ENCODE results near the gene ST8SIA5. TPM values are rescaled to one million over a fixed set of nuclear protein-coding genes. Genes with fewer than 3 reads are reported as not detected.
A peak's percentile ranks its signal among the peaks of the same experiment; 100 is the strongest.

Gene ST8SIA5
- total RNA-seq, 1 donor from 2014 or later: 0.79 TPM

DNA sequence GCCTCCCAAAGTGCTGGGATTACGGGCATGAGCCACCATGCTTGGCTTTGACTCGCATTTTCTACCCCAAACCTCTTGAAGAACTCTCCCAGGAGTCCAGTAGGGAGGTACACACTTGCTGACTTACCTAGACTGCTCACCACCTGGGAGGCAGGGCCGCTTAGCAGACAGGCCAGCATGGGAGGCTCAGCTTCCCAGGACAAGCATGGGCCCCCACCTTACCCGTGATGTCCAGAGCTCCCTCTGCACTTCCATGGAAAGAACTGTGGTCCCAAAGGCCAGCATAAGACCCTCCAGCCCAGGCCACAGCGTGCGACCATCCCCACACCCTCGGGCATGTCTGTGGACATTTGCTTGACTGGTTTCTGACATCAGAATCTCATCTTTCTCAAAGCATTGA lies 36.8 kb downstream of the ST8SIA5 start:
- Mint-ChIP-seq H3K9me3 (no peaks in the 10 kb centered on the region), H3K4me3 (no peak overlapping the region), H3K36me3 (ENCODE audit: low read depth) (no peaks in the 10 kb centered on the region), H3K27ac (ENCODE audit: unreplicated experiment) (no peak overlapping the region), H3K4me1 (peaks cover 8% of the 10 kb centered on the region), H3K27me3 (ENCODE audit: low read depth) (peaks cover 5% of the 10 kb centered on the region)
- TF ChIP-seq CTCF (conservative IDR thresholded peaks at IDR 0.05): no peak
- DNase-seq (ENCODE audit: low read depth, low spot score): no peak

DNA sequence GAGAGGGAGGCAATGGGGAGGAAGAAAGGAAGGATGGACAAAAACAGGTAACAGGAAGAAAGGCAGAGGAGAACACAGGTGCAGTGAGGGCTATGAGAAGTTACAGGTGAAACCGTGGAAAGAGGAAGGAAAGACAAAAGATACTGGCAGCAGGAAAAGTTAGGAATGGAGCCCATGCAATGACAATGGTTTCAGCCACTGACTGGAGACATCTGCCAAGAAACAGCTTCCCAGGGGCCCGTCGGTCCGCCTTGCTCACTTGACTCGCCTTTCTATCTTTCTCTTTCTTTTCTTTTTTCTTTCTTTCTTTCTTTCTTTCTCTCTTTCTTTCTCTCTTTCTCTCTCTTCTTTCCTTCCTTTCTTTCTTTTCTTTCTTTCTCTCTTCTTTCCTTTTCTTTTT lies 37.5 kb downstream of the ST8SIA5 start:
- Mint-ChIP-seq H3K27me3 (ENCODE audit: low read depth) (peaks cover 6% of the 10 kb centered on the region), H3K36me3 (ENCODE audit: low read depth) (no peaks in the 10 kb centered on the region), H3K4me3 (no peak overlapping the region), H3K9me3 (no peaks in the 10 kb centered on the region), H3K27ac (ENCODE audit: unreplicated experiment) (no peak overlapping the region), H3K4me1 (peaks cover 8% of the 10 kb centered on the region)
- no peak for DNase-seq (ENCODE audit: low read depth, low spot score)
- TF ChIP-seq CTCF (conservative IDR thresholded peaks at IDR 0.05): no peak

GRCh38 chr18:46718501-46719341 lies 38.1 kb downstream of the ST8SIA5 start:
- Mint-ChIP-seq H3K9me3 (no peaks in the 10 kb centered on the region), H3K36me3 (ENCODE audit: low read depth) (no peaks in the 10 kb centered on the region), H3K4me1 (peaks cover 8% of the 10 kb centered on the region)

GRCh38 chr18:46716827-46717226 lies 40.0 kb downstream of the ST8SIA5 start:
- Mint-ChIP-seq H3K4me3 (no peak overlapping the region), H3K9me3 (no peaks in the 10 kb centered on the region), H3K27ac (ENCODE audit: unreplicated experiment) (peak overlapping the region; percentile 64), H3K27me3 (ENCODE audit: low read depth) (peaks cover 6% of the 10 kb centered on the region), H3K4me1 (peaks cover 8% of the 10 kb centered on the region), H3K36me3 (ENCODE audit: low read depth) (no peaks in the 10 kb centered on the region)
- DNase-seq (ENCODE audit: low read depth, low spot score): no peak
- no peak for TF ChIP-seq CTCF (conservative IDR thresholded peaks at IDR 0.05)

More at GRCh38 chr18:46718501-46719341, 38.1 kb downstream of the ST8SIA5 start:
- peaks cover 6% of the 10 kb centered on the region for H3K27me3 Mint-ChIP-seq (ENCODE audit: low read depth)
- TF ChIP-seq CTCF (conservative IDR thresholded peaks at IDR 0.05): no peak
- no peak for DNase-seq (ENCODE audit: low read depth, low spot score)
- no peak overlapping the region for H3K27ac Mint-ChIP-seq (ENCODE audit: unreplicated experiment)
- no peak overlapping the region for H3K4me3 Mint-ChIP-seq

DNA sequence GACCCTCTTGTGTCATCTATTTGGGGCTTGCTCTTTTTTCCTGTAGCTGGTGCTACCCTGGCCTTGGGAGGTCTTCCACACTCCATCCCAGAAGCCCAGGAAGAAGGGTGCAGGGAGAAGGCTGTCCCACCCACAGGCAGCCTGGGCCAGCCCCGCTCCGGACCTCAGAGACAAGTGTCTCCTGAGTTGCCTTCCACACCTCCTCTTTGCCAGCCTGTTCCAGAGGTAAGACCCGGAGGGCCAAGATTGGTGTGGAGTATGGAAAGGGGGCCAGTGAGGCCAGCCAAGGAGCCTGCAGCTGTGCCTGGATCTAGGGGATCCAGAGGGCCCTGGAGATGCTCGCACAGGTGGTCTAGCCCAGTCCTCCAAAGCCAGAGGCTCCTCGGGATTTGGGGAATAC lies 40.5 kb downstream of the ST8SIA5 start:
- no peaks in the 10 kb centered on the region for H3K36me3 Mint-ChIP-seq (ENCODE audit: low read depth)
- no peak overlapping the region for H3K27ac Mint-ChIP-seq (ENCODE audit: unreplicated experiment)
- H3K27me3 Mint-ChIP-seq (ENCODE audit: low read depth): peaks cover 6% of the 10 kb centered on the region

More for the DNA sequence above, 40.5 kb downstream of the ST8SIA5 start:
- peaks cover 10% of the 10 kb centered on the region for H3K4me1 Mint-ChIP-seq
- no peak overlapping the region for H3K4me3 Mint-ChIP-seq
- no peak for TF ChIP-seq CTCF (conservative IDR thresholded peaks at IDR 0.05)
- DNase-seq (ENCODE audit: low read depth, low spot score): no peak
- H3K9me3 Mint-ChIP-seq: no peaks in the 10 kb centered on the region

Measured in neural crest cell (in vitro differentiated cells).